ENCODE measurements around the gene TRAK1.

TRAK1 gene

GRCh38 chr3:42068303-42069088 is 22.7 kb upstream of the TRAK1 start:
- no peak for DNase-seq

GRCh38 chr3:42070089-42070488 is 21.1 kb upstream of the TRAK1 start:
- DNase-seq: no peak

DNA sequence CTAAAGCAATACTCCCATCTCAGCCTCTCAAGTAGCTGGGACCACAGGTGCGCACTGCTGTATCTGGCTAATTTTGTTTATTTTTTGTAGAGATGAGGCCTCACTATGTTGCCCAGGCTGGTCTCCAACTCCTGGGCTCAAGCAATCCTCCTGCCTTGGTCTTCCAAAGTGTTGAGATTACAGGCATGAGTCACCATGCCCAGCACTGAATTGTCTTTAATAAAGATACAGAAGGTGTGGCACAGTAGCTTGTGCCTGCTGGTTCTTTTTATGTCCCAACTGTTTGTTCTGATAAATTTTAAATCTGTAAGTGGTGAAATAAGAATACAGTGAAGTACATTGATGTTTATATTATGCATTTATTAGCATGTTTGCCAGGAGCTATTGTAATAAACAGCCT is 20.6 kb upstream of the TRAK1 start:
- DNase-seq: no peak

DNA sequence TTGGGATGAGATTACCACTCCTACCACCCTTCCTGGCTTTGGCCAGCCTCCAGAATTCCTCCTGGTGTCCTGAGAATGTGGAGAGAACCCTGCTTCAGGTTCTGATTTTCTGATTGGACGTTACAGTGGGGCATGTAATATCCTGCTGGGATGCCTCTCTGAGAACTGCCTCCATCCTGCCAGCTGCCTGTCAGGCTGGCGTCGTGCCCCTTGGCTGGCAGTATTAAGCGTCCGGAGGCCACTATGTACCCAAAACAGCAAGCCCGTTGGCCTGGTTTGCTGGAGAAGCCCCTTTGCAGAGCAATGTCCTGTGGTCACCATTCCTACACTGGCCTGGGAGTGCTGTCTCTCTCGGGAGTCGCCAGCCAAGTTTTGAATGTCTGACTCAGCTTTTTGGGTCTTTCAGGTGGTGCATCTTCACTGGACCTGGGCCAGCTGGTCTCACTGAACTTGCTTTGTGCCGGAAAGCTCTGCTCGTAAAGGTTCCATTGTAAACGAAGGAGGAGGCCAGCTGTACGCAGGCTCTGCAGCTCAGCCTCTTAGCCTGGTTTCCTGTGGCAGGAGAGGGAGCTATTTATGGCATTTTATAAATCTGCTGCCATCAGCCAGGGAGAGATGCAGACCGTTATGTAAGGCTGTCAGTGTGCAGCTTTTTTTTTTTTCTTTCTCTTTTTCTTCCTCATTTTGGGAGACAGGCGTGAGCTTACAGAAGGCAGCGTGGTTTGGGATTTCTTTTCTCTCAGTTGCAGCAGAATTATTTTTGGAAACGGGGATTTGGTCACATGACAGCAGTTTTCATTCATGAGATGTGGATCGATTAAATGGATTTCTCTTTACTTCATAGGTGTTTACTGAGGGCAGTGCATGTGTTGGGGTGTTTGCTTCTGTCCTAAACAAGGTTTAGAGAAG is 19.0 kb upstream of the TRAK1 start:
- DNase-seq: peak; percentile 90

GRCh38 chr3:42072831-42073301 is 18.3 kb upstream of the TRAK1 start:
- no peak for DNase-seq

- no peak for DNase-seq
These were observed 13.4 kb upstream of the TRAK1 start for GRCh38 chr3:42077785-42078184.

GRCh38 chr3:42078677-42079076 is 12.5 kb upstream of the TRAK1 start:
- no peak for DNase-seq

DNA sequence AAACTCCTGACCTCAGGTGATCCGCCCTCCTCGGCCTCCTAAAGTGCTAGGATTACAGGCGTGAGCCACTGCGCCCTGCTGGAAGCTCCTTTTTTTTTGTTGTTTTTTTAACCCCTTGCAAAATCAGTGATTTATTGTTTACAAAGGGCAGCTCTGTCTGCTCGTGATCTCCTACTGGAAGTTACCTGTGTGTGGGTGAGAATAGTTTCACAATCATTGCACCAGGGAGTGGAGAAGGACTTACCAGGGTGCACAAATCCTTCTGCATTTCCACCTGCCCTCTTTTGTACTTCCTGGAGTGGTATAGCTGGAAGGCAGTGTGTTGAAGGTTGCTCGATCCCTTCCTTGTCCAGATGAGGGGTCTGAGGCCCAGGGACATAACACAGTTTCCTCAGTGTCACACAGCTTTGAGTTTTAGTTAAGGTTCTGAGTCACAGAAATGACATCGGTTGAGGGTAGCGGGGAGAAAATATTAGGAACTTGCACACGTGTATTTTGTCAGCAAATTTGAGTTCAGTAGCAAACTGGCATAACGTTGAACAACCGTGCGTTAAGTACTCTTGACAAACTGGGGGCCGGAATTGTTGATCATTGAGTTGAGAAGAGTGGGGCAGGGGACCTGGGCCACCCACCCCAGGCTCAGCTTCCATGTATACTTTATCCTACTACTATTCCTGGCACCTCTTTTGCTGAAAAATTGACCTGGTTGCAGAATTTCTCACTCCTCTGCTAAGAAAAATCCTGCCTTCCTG is 11.3 kb upstream of the TRAK1 start:
- no peak for DNase-seq

GRCh38 chr3:42080453-42080872 is 10.7 kb upstream of the TRAK1 start:
- DNase-seq: no peak

GRCh38 chr3:42081838-42082473 is 9.2 kb upstream of the TRAK1 start:
- no peak for DNase-seq

DNA sequence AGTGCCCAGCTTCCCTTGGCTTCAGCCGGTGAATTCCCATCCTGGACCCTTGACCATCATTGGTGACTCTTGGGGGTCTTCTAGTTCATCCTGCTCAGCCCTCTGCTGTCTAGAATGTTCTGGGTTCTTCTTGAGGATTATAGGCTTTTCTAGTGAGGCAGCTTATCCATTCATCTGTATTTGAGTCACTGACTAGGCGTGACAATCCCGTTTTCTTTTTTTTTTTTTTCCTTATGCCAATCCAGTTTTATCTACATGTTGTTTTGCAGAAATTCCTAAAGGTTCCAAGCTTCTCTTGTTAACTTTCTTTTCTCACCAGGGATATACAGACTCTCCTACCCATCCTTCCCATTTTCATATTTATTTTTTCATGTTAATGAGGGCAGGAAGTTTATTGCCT is 6.6 kb upstream of the TRAK1 start:
- no peak for DNase-seq

GRCh38 chr3:42085641-42086376 is 5.3 kb upstream of the TRAK1 start:
- DNase-seq: no peak

- DNase-seq: no peak
These were observed 2.2 kb upstream of the TRAK1 start for GRCh38 chr3:42088803-42089530.

GRCh38 chr3:42092006-42092405 is 849 bp downstream of the TRAK1 start:
- DNase-seq: no peak

- no peak for DNase-seq
These were observed 3.0 kb downstream of the TRAK1 start for GRCh38 chr3:42094128-42094527.

GRCh38 chr3:42094691-42095391 is 3.7 kb downstream of the TRAK1 start:
- DNase-seq: peak; percentile 25

DNA sequence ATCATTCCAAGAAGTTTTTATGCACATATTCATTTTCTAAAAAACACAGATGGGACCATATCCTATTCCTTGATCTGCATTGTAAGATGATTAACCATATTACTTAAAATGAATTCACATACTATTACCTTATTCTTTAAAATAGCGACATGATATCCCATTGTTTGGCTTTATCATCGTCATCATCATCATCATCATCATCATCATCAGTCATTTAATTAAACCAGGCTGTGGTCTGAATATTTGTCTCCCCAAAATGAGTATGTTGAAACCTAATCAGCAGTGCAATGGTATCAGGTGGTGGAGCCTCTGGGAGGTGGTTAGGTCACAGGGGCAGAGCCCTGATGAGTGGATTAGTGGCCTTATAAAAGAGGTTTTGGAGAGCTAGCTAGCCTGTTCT is 4.4 kb downstream of the TRAK1 start:
- DNase-seq: no peak

DNA sequence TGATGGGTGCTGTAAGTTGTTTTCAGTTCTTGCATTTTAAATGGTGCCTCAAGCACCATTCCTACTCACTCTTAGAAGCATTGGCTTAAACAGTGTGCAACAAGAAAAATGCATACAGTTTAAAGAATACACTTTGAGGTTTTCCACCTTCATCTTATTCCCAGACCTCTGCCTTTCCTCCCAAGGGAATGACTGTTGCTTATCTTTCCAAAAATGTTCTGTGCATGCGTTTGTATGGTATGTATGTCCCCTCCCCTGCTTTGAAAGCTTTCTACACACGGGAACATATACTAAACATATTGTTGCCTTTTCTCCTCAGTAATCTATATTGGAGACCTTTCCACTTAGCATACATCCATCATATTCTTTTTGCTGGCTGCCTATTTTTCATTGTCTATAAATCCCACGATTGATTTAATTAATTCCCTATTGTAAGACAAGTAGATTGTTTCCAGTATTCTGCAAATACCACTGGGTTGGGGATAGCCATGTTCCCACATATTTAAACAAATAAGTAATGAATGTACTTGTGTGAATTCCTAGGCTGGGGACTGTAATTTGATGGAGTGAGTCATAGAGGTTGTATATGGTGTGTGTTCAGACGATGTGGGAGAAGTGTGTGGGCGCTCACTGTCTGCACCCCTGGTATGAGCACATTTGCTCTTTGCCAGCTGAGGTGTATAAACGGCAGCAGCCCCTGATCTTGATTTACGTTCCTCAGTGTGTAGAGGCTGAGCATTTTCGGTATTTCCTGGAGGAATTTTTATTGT is 5.8 kb downstream of the TRAK1 start:
- no peak for DNase-seq

- DNase-seq: no peak
These were observed 6.4 kb downstream of the TRAK1 start for GRCh38 chr3:42097566-42097946.

- no peak for DNase-seq
These were observed 7.0 kb downstream of the TRAK1 start for GRCh38 chr3:42098171-42098570.

Data from NCI-H2029 treated with DMSO at 0.1 percent for 48 hours (cell line).